ENCODE results near the gene SELPLG.

- TF ChIP-seq GATA2 (IDR thresholded peaks at IDR 0.05; ENCODE audit: low read depth, low read length): no peak
- TF ChIP-seq GATA3 (IDR thresholded peaks at IDR 0.05; ENCODE audit: low read depth, low read length): no peak
Measured at GRCh38 chr12:108613548-108613947, 20.1 kb downstream of the SELPLG start.

Data from SH-SY5Y (cell line).